Measurements from ENCODE around the gene PLCB3.

PLCB3 gene

GRCh38 chr11:64248578-64248977 lies 2.8 kb upstream of the PLCB3 start:
- Histone ChIP-seq H3K4me2 (no peak overlapping the region), H3K27me3 (ENCODE audit: insufficient read depth, low read depth) (no peaks in the 10 kb centered on the region), H3K9ac (no peak overlapping the region), H3K79me2 (ENCODE audit: insufficient read depth, low read depth) (peaks cover 19% of the 10 kb centered on the region), H3K27ac (no peak overlapping the region), H2AFZ (ENCODE audit: low read depth) (no peak overlapping the region), H3K36me3 (ENCODE audit: insufficient read depth) (peaks cover 3% of the 10 kb centered on the region; the same call in 1 of the 2 replicates), H4K20me1 (ENCODE audit: insufficient read depth) (no peaks in the 10 kb centered on the region), H3K4me3 (IDR thresholded peaks at IDR 0.05; ENCODE audit: insufficient read depth, low read depth, low read length) (no peak overlapping the region), H3K4me1 (ENCODE audit: low read depth, poor library complexity, severe bottlenecking) (peaks cover 17% of the 10 kb centered on the region)
- no peak for TF ChIP-seq CTCF (conservative IDR thresholded peaks at IDR 0.05; ENCODE audit: low read depth, low read length)

GRCh38 chr11:64249038-64249437 lies 2.3 kb upstream of the PLCB3 start:
- Histone ChIP-seq H3K4me2 (no peak overlapping the region), H3K27me3 (ENCODE audit: insufficient read depth, low read depth) (no peaks in the 10 kb centered on the region), H3K36me3 (ENCODE audit: insufficient read depth) (no peaks in the 10 kb centered on the region), H3K27ac (no peak overlapping the region), H4K20me1 (ENCODE audit: insufficient read depth) (no peaks in the 10 kb centered on the region), H3K79me2 (ENCODE audit: insufficient read depth, low read depth) (peaks cover 16% of the 10 kb centered on the region), H3K4me1 (ENCODE audit: low read depth, poor library complexity, severe bottlenecking) (peaks cover 17% of the 10 kb centered on the region), H3K9ac (no peak overlapping the region), H3K4me3 (IDR thresholded peaks at IDR 0.05; ENCODE audit: insufficient read depth, low read depth, low read length) (no peak overlapping the region), H2AFZ (ENCODE audit: low read depth) (no peak overlapping the region)
- TF ChIP-seq CTCF (conservative IDR thresholded peaks at IDR 0.05; ENCODE audit: low read depth, low read length), result no peak

- Histone ChIP-seq H3K4me2 (no peak overlapping the region), H3K4me1 (ENCODE audit: low read depth, poor library complexity, severe bottlenecking) (peaks cover 9% of the 10 kb centered on the region), H3K9ac (no peak overlapping the region), H3K27ac (no peak overlapping the region), H3K79me2 (ENCODE audit: insufficient read depth, low read depth) (peaks cover 15% of the 10 kb centered on the region), H2AFZ (ENCODE audit: low read depth) (no peak overlapping the region), H3K36me3 (ENCODE audit: insufficient read depth) (no peaks in the 10 kb centered on the region), H3K27me3 (ENCODE audit: insufficient read depth, low read depth) (no peaks in the 10 kb centered on the region), H4K20me1 (ENCODE audit: insufficient read depth) (no peaks in the 10 kb centered on the region), H3K4me3 (IDR thresholded peaks at IDR 0.05; ENCODE audit: insufficient read depth, low read depth, low read length) (no peak overlapping the region)
- no peak for TF ChIP-seq CTCF (conservative IDR thresholded peaks at IDR 0.05; ENCODE audit: low read depth, low read length)
Observed at GRCh38 chr11:64249563-64250414, 1.5 kb upstream of the PLCB3 start.

GRCh38 chr11:64250415-64251015 lies 815 bp upstream of the PLCB3 start:
- H3K79me2 ChIP-seq (ENCODE audit: insufficient read depth, low read depth), result peaks cover 7% of the 10 kb centered on the region
- TF ChIP-seq CTCF (conservative IDR thresholded peaks at IDR 0.05; ENCODE audit: low read depth, low read length), result no peak
- H3K27me3 ChIP-seq (ENCODE audit: insufficient read depth, low read depth), result no peaks in the 10 kb centered on the region
- no peak overlapping the region for H3K4me3 ChIP-seq (IDR thresholded peaks at IDR 0.05; ENCODE audit: insufficient read depth, low read depth, low read length)
- no peak overlapping the region for H3K27ac ChIP-seq
- 0 out of 2 replicates have a peak overlapping the region, but pooled peaks have one; percentile 22 for H3K4me2 ChIP-seq
- H3K9ac ChIP-seq, result no peak overlapping the region
- no peaks in the 10 kb centered on the region for H4K20me1 ChIP-seq (ENCODE audit: insufficient read depth)
- peaks cover 6% of the 10 kb centered on the region for H3K4me1 ChIP-seq (ENCODE audit: low read depth, poor library complexity, severe bottlenecking)
- peak overlapping the region; percentile 82; the same call in 1 of the 2 replicates for H2AFZ ChIP-seq (ENCODE audit: low read depth)
- H3K36me3 ChIP-seq (ENCODE audit: insufficient read depth), result no peaks in the 10 kb centered on the region
